ENCODE results near the gene EMID1.
"Not testable (repeated sequence)": the region's sequence is repeated elsewhere in the genome, so short reads cannot be mapped to it uniquely, and the experiment has no call there.

Gene EMID1

DNA sequence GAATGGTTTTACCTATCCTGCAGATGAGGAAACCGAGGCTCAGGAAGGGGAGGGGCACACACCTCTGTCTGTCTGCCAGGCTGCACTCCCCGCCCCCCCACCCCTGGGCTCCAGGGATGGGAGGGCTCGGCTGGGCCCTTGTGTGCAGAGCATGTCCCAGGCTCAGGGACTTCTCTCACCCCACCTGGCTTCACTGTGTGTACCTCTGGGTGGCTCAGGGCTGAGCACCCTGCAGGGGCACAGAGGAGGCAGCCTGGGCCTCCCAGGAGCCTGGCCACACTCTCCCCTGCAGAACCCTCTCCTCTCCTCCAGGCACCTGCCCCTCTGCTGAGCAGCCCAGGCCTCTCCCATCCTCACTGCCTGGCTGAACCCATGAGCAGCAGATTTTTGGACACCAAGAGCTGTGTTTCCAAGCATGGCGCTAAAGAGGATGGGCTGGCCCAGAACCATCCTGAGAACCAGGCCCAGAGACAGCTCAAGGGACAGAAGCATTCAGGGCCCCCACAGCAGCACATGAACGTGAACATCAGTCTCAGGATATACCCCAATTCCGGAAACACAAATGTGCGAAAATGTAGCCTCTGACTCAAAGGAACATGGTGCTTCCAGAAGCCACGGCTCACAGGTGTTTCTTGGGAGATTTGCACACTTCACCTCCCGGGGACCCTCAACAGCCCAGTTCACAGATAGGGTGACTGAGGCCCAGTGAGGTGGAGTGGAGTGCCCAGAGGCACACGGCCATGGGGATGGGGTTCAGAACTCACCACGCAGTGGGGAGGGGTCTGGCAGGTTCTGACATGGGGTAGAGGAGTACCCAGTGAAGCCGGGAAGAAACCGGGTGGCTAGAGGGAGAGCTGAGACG is 10.5 kb downstream of the EMID1 start:
- H3K27me3 ChIP-seq (ENCODE audit: control insufficient read depth, insufficient read depth, low read length): no peaks in the 10 kb centered on the region
- no peaks in the 10 kb centered on the region for H3K9me3 ChIP-seq (ENCODE audit: control insufficient read depth, low read depth, low read length)
- H3K27ac ChIP-seq (ENCODE audit: low read length): no peak overlapping the region
- no peak overlapping the region for H3K9ac ChIP-seq (ENCODE audit: low read length)
- peaks cover 20% of the 10 kb centered on the region for H3K4me1 ChIP-seq (ENCODE audit: control insufficient read depth, low read depth, low read length)
- no peaks in the 10 kb centered on the region for H3K36me3 ChIP-seq (ENCODE audit: control insufficient read depth, low read depth, low read length)
- H3K4me3 ChIP-seq (ENCODE audit: low read length): no peak overlapping the region

GRCh38 chr22:29216873-29217666 is 11.4 kb downstream of the EMID1 start:
- Histone ChIP-seq H3K9ac (ENCODE audit: low read length) (no peak overlapping the region), H3K9me3 (ENCODE audit: control insufficient read depth, low read depth, low read length) (no peaks in the 10 kb centered on the region), H3K4me3 (ENCODE audit: low read length) (no peak overlapping the region), H3K4me1 (ENCODE audit: control insufficient read depth, low read depth, low read length) (peaks cover 20% of the 10 kb centered on the region), H3K27me3 (ENCODE audit: control insufficient read depth, insufficient read depth, low read length) (no peaks in the 10 kb centered on the region), H3K27ac (ENCODE audit: low read length) (no peak overlapping the region), H3K36me3 (ENCODE audit: control insufficient read depth, low read depth, low read length) (no peaks in the 10 kb centered on the region)

DNA sequence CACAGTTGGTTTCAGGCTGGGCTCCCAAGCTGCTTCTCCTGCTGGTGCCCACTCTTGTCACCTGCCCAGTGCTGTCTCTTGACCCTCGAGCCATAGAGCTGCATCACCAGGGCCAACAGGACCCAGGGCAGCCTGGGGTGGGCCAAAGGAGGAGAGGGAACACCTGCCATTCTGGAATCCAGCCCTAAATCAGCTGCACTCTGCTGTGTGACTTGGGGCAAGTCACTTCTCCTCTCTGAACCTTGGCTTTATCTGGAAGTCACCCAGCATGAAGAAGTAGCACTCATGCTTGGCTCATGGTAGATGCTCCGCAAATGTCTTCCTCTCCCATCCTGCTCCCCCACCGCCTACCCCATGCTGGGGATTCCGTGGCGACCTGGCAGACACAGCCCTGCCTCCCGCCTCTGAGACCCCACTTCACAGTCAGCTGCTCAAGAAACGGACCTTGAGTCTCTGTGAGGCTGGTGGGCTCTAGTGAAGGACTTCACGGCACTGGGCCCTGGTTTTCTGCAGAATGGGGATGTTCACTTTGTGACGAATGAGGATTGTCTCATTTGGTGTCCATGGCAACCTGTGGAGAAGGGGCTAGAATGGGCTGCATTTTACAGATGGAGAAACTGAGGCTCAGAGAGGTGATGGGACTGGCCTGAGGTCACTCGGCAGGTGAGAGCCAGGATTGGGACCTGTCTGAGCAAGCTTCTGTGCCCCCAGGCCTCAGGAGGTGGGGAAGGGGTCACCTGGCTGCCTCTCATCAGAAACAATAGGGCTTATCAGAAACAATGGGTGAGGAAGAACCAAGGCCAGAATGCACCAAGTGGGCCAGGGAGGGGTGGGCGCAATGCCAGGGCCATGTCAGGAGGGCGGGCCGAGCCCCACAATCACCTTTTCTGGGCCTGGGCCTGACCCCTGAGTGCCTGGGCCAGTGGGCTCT is 12.4 kb downstream of the EMID1 start:
- Histone ChIP-seq H3K4me1 (ENCODE audit: control insufficient read depth, low read depth, low read length) (peaks cover 20% of the 10 kb centered on the region), H3K9ac (ENCODE audit: low read length) (no peak overlapping the region), H3K9me3 (ENCODE audit: control insufficient read depth, low read depth, low read length) (no peaks in the 10 kb centered on the region), H3K27me3 (ENCODE audit: control insufficient read depth, insufficient read depth, low read length) (no peaks in the 10 kb centered on the region), H3K36me3 (ENCODE audit: control insufficient read depth, low read depth, low read length) (no peaks in the 10 kb centered on the region), H3K27ac (ENCODE audit: low read length) (no peak overlapping the region), H3K4me3 (ENCODE audit: low read length) (no peak overlapping the region)

DNA sequence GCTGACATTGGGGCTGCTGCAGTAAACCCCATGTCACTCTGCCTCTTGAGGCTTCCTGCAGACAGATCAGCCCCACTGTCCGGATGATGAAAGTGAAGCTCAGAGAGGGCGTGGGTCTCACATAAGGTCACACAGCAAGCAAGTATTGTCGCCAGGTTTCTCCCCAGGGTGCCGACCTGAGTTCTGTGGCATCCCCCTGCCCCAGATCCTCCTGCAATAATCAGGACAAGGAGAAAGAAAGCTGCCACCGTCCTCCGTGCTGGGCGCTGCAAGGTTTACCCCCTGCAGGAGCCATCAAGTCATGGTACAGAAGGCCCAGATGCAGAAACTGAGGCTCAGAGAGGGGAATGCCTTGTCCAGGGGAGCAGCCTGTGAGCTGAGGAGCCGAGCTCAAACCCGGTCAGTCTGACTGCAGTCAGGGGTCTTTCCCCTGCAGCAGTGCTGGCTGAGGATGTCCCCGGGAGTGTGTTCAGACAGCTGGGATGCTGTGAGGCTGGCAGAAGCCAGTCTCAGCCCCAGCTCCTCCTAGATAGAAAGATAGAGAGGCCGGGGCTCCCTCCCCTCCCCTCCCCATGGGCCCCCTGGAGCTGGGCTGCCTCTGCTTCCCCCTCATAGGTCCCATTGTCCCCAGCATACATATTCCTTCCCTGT is 13.2 kb downstream of the EMID1 start:
- no peak overlapping the region for H3K27ac ChIP-seq (ENCODE audit: low read length)
- peaks cover 20% of the 10 kb centered on the region for H3K4me1 ChIP-seq (ENCODE audit: control insufficient read depth, low read depth, low read length)
- H3K9me3 ChIP-seq (ENCODE audit: control insufficient read depth, low read depth, low read length): no peaks in the 10 kb centered on the region
- no peaks in the 10 kb centered on the region for H3K36me3 ChIP-seq (ENCODE audit: control insufficient read depth, low read depth, low read length)
- no peak overlapping the region for H3K4me3 ChIP-seq (ENCODE audit: low read length)
- no peak overlapping the region for H3K9ac ChIP-seq (ENCODE audit: low read length)
- no peaks in the 10 kb centered on the region for H3K27me3 ChIP-seq (ENCODE audit: control insufficient read depth, insufficient read depth, low read length)

DNA sequence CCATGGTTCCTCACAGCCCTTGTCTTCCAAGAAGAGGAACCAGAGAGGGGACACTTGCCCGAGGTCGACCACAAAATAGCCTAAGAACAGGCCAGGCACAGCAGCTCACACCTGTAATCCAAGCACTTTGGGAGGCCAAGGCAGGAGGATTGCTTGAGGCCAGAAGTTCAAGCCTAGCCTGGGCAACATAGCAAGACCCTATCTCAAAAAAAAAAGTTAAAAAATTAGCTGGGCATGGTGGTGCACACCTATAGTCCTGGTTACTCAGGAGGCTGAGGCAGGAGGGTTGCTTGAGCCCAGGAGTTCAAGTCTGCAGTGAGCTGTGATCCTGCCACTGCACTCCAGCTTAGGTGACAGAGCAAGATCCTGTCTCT is 13.7 kb downstream of the EMID1 start:
- H3K9me3 ChIP-seq (ENCODE audit: control insufficient read depth, low read depth, low read length); H3K4me3 ChIP-seq (ENCODE audit: low read length); H3K27ac ChIP-seq (ENCODE audit: low read length); H3K27me3 ChIP-seq (ENCODE audit: control insufficient read depth, insufficient read depth, low read length); H3K36me3 ChIP-seq (ENCODE audit: control insufficient read depth, low read depth, low read length); H3K9ac ChIP-seq (ENCODE audit: low read length): not testable (repeated sequence)
- H3K4me1 ChIP-seq (ENCODE audit: control insufficient read depth, low read depth, low read length): peaks cover 20% of the 10 kb centered on the region

DNA sequence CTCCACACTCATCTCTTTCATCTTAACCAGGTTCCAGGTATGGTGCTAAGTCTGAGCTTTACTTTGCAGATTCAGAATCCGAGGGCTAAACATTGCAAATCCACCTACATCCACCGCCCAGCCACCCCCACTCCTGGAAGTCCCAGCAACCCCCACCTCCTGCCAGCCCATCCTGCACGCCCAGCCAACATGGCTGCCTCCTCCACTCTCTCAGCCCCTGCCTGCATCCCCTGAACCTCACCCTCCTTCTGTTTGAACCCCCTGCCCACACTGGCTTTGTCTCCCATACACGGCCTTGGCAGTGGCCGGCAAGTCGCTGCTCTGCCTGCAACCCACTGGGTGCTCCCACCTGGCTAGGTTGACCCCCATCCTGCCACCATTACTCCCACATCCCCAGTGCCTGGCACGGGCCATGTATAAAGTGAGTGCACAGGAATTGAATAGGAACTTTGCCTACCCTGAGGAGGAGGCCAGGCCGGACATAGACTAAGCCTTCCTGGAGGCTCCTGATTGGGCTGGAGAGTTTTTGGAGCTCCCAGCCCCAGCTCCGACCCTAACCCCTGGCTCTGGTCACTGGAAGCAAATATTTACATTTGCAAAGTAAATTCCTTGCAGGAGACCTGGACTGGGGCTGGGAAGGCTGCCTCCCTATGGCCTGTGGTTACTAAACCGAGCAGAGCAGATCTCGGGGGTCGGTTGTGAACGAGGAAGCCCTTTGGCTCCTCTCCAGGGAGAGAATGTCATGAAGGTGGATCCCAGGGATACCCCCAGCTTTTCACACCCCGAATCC is 14.4 kb downstream of the EMID1 start:
- no peak overlapping the region for H3K9ac ChIP-seq (ENCODE audit: low read length)
- no peak overlapping the region for H3K27ac ChIP-seq (ENCODE audit: low read length)
- H3K9me3 ChIP-seq (ENCODE audit: control insufficient read depth, low read depth, low read length): no peaks in the 10 kb centered on the region
- H3K36me3 ChIP-seq (ENCODE audit: control insufficient read depth, low read depth, low read length): no peaks in the 10 kb centered on the region
- no peak overlapping the region for H3K4me3 ChIP-seq (ENCODE audit: low read length)
- H3K27me3 ChIP-seq (ENCODE audit: control insufficient read depth, insufficient read depth, low read length): no peaks in the 10 kb centered on the region
- H3K4me1 ChIP-seq (ENCODE audit: control insufficient read depth, low read depth, low read length): peaks cover 16% of the 10 kb centered on the region

DNA sequence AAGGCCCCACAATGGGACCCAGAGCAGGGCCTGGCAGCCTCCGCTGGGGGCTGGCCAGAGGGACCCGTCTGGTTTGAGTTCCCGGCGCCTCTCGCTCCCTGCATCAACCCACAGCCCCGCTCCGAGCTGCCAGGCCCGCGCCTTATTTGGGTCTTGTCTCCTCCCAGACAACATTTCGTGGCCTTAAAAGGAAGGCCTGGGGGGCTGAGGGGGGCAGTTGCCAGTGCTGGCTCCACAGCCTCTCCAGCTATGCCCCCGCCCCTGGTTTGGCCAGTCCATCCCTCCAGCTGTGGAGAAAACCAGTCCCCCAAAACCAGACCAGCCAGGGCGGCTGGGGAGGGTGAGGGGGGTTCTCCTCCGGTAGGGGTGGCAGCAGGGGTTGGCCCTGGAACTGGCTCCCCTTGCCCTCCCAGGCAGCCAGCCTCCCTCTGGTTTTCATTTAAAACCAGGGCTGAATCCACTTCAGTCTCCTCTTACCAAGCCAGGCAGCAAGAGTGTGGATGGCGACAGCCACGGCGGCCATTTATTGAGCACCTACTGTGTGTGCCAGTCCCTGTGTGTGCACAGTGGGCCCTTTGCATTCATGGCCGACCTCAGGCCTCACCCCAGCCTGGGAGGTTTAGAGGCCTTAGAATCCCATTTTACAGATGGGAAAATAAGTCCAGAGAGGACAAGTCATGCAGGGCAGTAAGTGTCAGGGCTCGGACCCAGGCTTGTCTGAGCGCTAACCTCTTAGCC is 18.6 kb downstream of the EMID1 start:
- Histone ChIP-seq H3K27ac (ENCODE audit: low read length) (no peak overlapping the region), H3K27me3 (ENCODE audit: control insufficient read depth, insufficient read depth, low read length) (no peaks in the 10 kb centered on the region), H3K9me3 (ENCODE audit: control insufficient read depth, low read depth, low read length) (no peaks in the 10 kb centered on the region), H3K9ac (ENCODE audit: low read length) (no peak overlapping the region), H3K4me1 (ENCODE audit: control insufficient read depth, low read depth, low read length) (peaks cover 10% of the 10 kb centered on the region), H3K36me3 (ENCODE audit: control insufficient read depth, low read depth, low read length) (no peaks in the 10 kb centered on the region), H3K4me3 (ENCODE audit: low read length) (no peak overlapping the region)

GRCh38 chr22:29224859-29225410 is 19.2 kb downstream of the EMID1 start:
- H3K27ac ChIP-seq (ENCODE audit: low read length): no peak overlapping the region

GRCh38 chr22:29225422-29226090 is 19.9 kb downstream of the EMID1 start:
- Histone ChIP-seq H3K4me3 (ENCODE audit: low read length) (no peak overlapping the region), H3K9me3 (ENCODE audit: control insufficient read depth, low read depth, low read length) (no peaks in the 10 kb centered on the region), H3K27ac (ENCODE audit: low read length) (no peak overlapping the region), H3K9ac (ENCODE audit: low read length) (no peak overlapping the region), H3K4me1 (ENCODE audit: control insufficient read depth, low read depth, low read length) (peaks cover 2% of the 10 kb centered on the region), H3K36me3 (ENCODE audit: control insufficient read depth, low read depth, low read length) (no peaks in the 10 kb centered on the region), H3K27me3 (ENCODE audit: control insufficient read depth, insufficient read depth, low read length) (no peaks in the 10 kb centered on the region)

More at GRCh38 chr22:29224859-29225410, 19.2 kb downstream of the EMID1 start:
- Histone ChIP-seq H3K4me3 (ENCODE audit: low read length) (no peak overlapping the region), H3K4me1 (ENCODE audit: control insufficient read depth, low read depth, low read length) (peaks cover 8% of the 10 kb centered on the region), H3K27me3 (ENCODE audit: control insufficient read depth, insufficient read depth, low read length) (no peaks in the 10 kb centered on the region), H3K9me3 (ENCODE audit: control insufficient read depth, low read depth, low read length) (no peaks in the 10 kb centered on the region), H3K9ac (ENCODE audit: low read length) (no peak overlapping the region), H3K36me3 (ENCODE audit: control insufficient read depth, low read depth, low read length) (no peaks in the 10 kb centered on the region)

Data from iPS-18a (cell line).